H1 (cell line): Measurements from ENCODE around the gene TRIM9. TPM values are rescaled to one million over a fixed set of nuclear protein-coding genes. Genes with fewer than 3 reads are reported as not detected.

ENCODE experiments used
- CTCF ChIA-PET: fragments of 300-600 bp; sonication (Branson Sonifier 250); formaldehyde crosslinking; loops from one replicate; lab custom pipeline; 2021; ENCODE audit not compliant: partially characterized antibody; lab: Charles Lee
- POLR2A ChIA-PET: fragments of 300-600 bp; sonication (Branson Sonifier 250); formaldehyde crosslinking; loops from one replicate; lab custom pipeline; 2021; ENCODE audit warnings: inconsistent platforms; ENCODE audit not compliant: partially characterized antibody; lab: Charles Lee
- DNase-seq, 2 experiments: peaks; one replicate each; pipeline versions ENCODE4 v3.0.0 to v3.0.0-alpha.2; 2010 to 2022; ENCODE audit warnings: low spot score in 2 of 2, low read depth in 1 of 2, mixed read lengths in 1 of 2
- FAIRE-seq: peaks from 2 replicates; lab custom pipeline; 2011; peaks lifted over from hg19 to GRCh38; lab: Jason Lieb, UNC
- H2AFZ ChIP-seq: 2 replicates; pipeline ENCODE4 v1.8.1; 2012; ENCODE audit warnings: low read length, inconsistent platforms
- H2AK5ac ChIP-seq: 2 replicates; pipeline ENCODE4 v1.6.1; 2013; ENCODE audit warnings: low read depth, low read length
- H2BK120ac ChIP-seq: replicated peaks from 2 replicates; pipeline ENCODE3; 2013; ENCODE audit warnings: low read depth, low read length, inconsistent platforms
- H2BK12ac ChIP-seq: 2 replicates; pipeline ENCODE4 v1.6.1; 2013; ENCODE audit warnings: low read depth, low read length
- H2BK15ac ChIP-seq: 2 replicates; pipeline ENCODE4 v1.6.1; 2013; ENCODE audit warnings: low read length
- H2BK20ac ChIP-seq: 2 replicates; pipeline ENCODE4 v1.6.1; 2013; ENCODE audit warnings: low read length
- H2BK5ac ChIP-seq: 2 replicates; pipeline ENCODE4 v1.6.1; 2013; ENCODE audit warnings: low read depth, low read length
- H3K14ac ChIP-seq: 2 replicates; pipeline ENCODE4 v1.6.1; 2013; ENCODE audit warnings: inconsistent platforms; ENCODE audit not compliant: insufficient read length
- H3K18ac ChIP-seq: 2 replicates; pipeline ENCODE4 v1.6.1; 2013; ENCODE audit warnings: low read length; ENCODE audit errors: extremely low read depth
- H3K23ac ChIP-seq: 2 replicates; pipeline ENCODE4 v1.6.1; 2013; ENCODE audit warnings: inconsistent platforms; ENCODE audit not compliant: insufficient read length
- H3K23me2 ChIP-seq: 2 replicates; pipeline ENCODE4 v1.6.1; 2013; ENCODE audit warnings: low read depth, low read length
- H3K27ac ChIP-seq: 2 replicates; pipeline ENCODE4 v1.6.1; 2011; ENCODE audit warnings: low read depth, low read length, inconsistent platforms
- H3K27me3 ChIP-seq, 4 experiments: replicated peaks in 1 of 4; 1 replicate in 1 of 4; 2 replicates in 3 of 4; pipeline versions ENCODE4 v1.6.1 to v1.8.1; 2011 to 2013; ENCODE audit warnings: low read length in 3 of 4, mild to moderate bottlenecking in 3 of 4, inconsistent platforms in 2 of 4, mixed read lengths in 2 of 4, moderate library complexity in 1 of 4; ENCODE audit not compliant: control insufficient read depth in 3 of 4, insufficient read depth in 3 of 4; ENCODE audit errors: extremely low read depth in 1 of 4
- H3K36me3 ChIP-seq, 4 experiments: 2 replicates each; pipeline versions ENCODE4 v1.6.1 to v1.8.1; 2011 to 2013; ENCODE audit warnings: mild to moderate bottlenecking in 4 of 4, low read length in 3 of 4, moderate library complexity in 2 of 4, control low read depth in 1 of 4, inconsistent platforms in 1 of 4; ENCODE audit not compliant: insufficient read depth in 4 of 4, control insufficient read depth in 2 of 4
- H3K4ac ChIP-seq: replicated peaks from 2 replicates; pipeline ENCODE3; 2013; ENCODE audit warnings: low read length, low read depth, mixed read lengths, inconsistent platforms; ENCODE audit not compliant: insufficient read length
- H3K4me1 ChIP-seq, 4 experiments: replicated peaks in 1 of 4; 1 replicate in 1 of 4; 2 replicates in 3 of 4; pipeline versions ENCODE4 v1.6.1 to v1.8.1; 2011 to 2013; ENCODE audit warnings: low read length in 3 of 4, inconsistent platforms in 2 of 4, mixed read lengths in 1 of 4; ENCODE audit not compliant: insufficient read depth in 4 of 4, control insufficient read depth in 3 of 4
- H3K4me2 ChIP-seq, 2 experiments: 2 replicates each; pipeline versions ENCODE4 v1.6.1 to v1.8.1; 2011 to 2013; ENCODE audit warnings: low read depth in 2 of 2, low read length in 2 of 2, control low read depth in 1 of 2, inconsistent platforms in 1 of 2, mild to moderate bottlenecking in 1 of 2; ENCODE audit not compliant: insufficient read depth in 1 of 2
- H3K4me3 ChIP-seq, 4 experiments: fragments of 200-600, 300-600 bp in 1 of 4; sonication (generic), shearing (Covaris generic), sonication (Bioruptor Twin) in 1 of 4; 2 replicates each; pipeline versions ENCODE4 v1.5.1 to v1.8.1; 2011 to 2016; ENCODE audit warnings: low read length in 4 of 4, low read depth in 3 of 4, control low read depth in 2 of 4, inconsistent platforms in 2 of 4, mild to moderate bottlenecking in 2 of 4, mixed read lengths in 1 of 4, moderate library complexity in 1 of 4; ENCODE audit not compliant: insufficient read depth in 2 of 4; ENCODE audit errors: extremely low read depth in 1 of 4
- H3K56ac ChIP-seq: replicated peaks from 2 replicates; pipeline ENCODE3; 2013; ENCODE audit warnings: low read depth, mild to moderate bottlenecking, mixed read lengths, low read length, inconsistent platforms; ENCODE audit not compliant: insufficient read length
- H3K79me1 ChIP-seq: 2 replicates; pipeline ENCODE4 v1.6.1; 2013; ENCODE audit warnings: low read depth, low read length, control low read depth
- H3K79me2 ChIP-seq, 2 experiments: 2 replicates each; pipeline versions ENCODE4 v1.6.1 to v1.8.1; 2012 to 2013; ENCODE audit warnings: low read length in 2 of 2, mild to moderate bottlenecking in 2 of 2, inconsistent platforms in 1 of 2; ENCODE audit not compliant: insufficient read depth in 2 of 2, control insufficient read depth in 1 of 2
- H3K9ac ChIP-seq, 4 experiments: replicated peaks in 1 of 4; 1 replicate in 1 of 4; 2 replicates in 3 of 4; pipeline versions ENCODE4 v1.6.1 to v1.8.1; 2011 to 2013; ENCODE audit warnings: low read depth in 3 of 4, low read length in 3 of 4, control low read depth in 2 of 4, mild to moderate bottlenecking in 2 of 4, moderate library complexity in 2 of 4, inconsistent platforms in 1 of 4; ENCODE audit errors: extremely low read depth in 1 of 4
- H3K9me3 ChIP-seq, 2 experiments: 2 replicates each; pipeline versions ENCODE4 v1.6.1 to v1.8.1; 2012 to 2013; ENCODE audit warnings: mild to moderate bottlenecking in 2 of 2, moderate library complexity in 2 of 2, control low read depth in 1 of 2, inconsistent platforms in 1 of 2, low read depth in 1 of 2, low read length in 1 of 2, mixed read lengths in 1 of 2; ENCODE audit not compliant: insufficient read depth in 2 of 2
- H4K20me1 ChIP-seq, 2 experiments: replicated peaks in 1 of 2; 2 replicates each; pipeline versions ENCODE3 to v1.8.1; 2011 to 2013; ENCODE audit warnings: inconsistent platforms in 2 of 2, low read length in 2 of 2, mild to moderate bottlenecking in 1 of 2; ENCODE audit not compliant: insufficient read depth in 2 of 2, control insufficient read depth in 1 of 2
- H4K5ac ChIP-seq: 2 replicates; pipeline ENCODE4 v1.6.1; 2013; ENCODE audit warnings: low read length, low read depth, mixed read lengths, inconsistent platforms; ENCODE audit not compliant: insufficient read length
- H4K8ac ChIP-seq: 2 replicates; pipeline ENCODE4 v1.8.0; 2013; ENCODE audit warnings: mild to moderate bottlenecking, moderate library complexity, low read length, inconsistent platforms; ENCODE audit not compliant: insufficient read depth; ENCODE audit errors: extremely low read depth
- H4K91ac ChIP-seq: replicated peaks from 2 replicates; pipeline ENCODE3; 2013; ENCODE audit warnings: low read length, mixed read lengths, inconsistent platforms; ENCODE audit not compliant: insufficient read length
- CEBPB ChIP-seq: IDR thresholded peaks from 2 replicates; pipeline ENCODE4 v1.6.1; 2012; ENCODE audit warnings: low read depth, low read length
- CHD1 ChIP-seq: IDR thresholded peaks from 2 replicates; pipeline ENCODE4 v1.6.1; 2012; ENCODE audit warnings: low read depth, low read length, improper control_type of control experiment
- JUND ChIP-seq: IDR thresholded peaks from 2 replicates; pipeline ENCODE4 v1.6.1; 2011; ENCODE audit warnings: mild to moderate bottlenecking, improper control_type of control experiment, low read length
- KDM1A ChIP-seq: fragments of 200-600, 300-600 bp; sonication (generic); IDR thresholded peaks from 2 replicates; pipeline ENCODE4 v1.7.1; 2016; ENCODE audit warnings: mild to moderate bottlenecking, low read length, borderline replicate concordance
- NANOG ChIP-seq: IDR thresholded peaks from 2 replicates; pipeline ENCODE4 v1.6.1; 2011; ENCODE audit warnings: low read length, low read depth, mild to moderate bottlenecking, inconsistent platforms; ENCODE audit not compliant: insufficient read depth, poor library complexity, severe bottlenecking
- RAD21 ChIP-seq, 2 experiments: IDR thresholded peaks in 1 of 2; conservative IDR thresholded peaks in 1 of 2; 2 replicates each; pipeline ENCODE4 v1.6.1; 2011; ENCODE audit warnings: low read depth in 2 of 2, low read length in 2 of 2, improper control_type of control experiment in 1 of 2, inconsistent platforms in 1 of 2, mild to moderate bottlenecking in 1 of 2, moderate library complexity in 1 of 2
- TAF1 ChIP-seq: IDR thresholded peaks from 2 replicates; pipeline ENCODE4 v1.6.1; 2011; ENCODE audit warnings: mild to moderate bottlenecking, low read depth, low read length
- TBP ChIP-seq: IDR thresholded peaks from 2 replicates; pipeline ENCODE4 v1.6.1; 2011; ENCODE audit warnings: low read depth, low read length, improper control_type of control experiment
- TCF12 ChIP-seq: IDR thresholded peaks from 2 replicates; pipeline ENCODE4 v1.6.1; 2011; ENCODE audit warnings: low read depth, mild to moderate bottlenecking, low read length
- USF2 ChIP-seq: IDR thresholded peaks from 2 replicates; pipeline ENCODE4 v1.6.1; 2011; ENCODE audit warnings: low read length, improper control_type of control experiment
- YY1 ChIP-seq: IDR thresholded peaks from 2 replicates; pipeline ENCODE4 v1.6.1; 2011; ENCODE audit warnings: low read depth, mild to moderate bottlenecking, low read length
- WGBS, 2 experiments: shearing (Covaris generic) in 1 of 2; methylation state at CpG; one replicate each; pipeline versions ENCODE4 v1.1.6 to v1.1.7; 2013 to 2015; ENCODE audit warnings: low lambda C conversion rate in 2 of 2, mixed read lengths in 2 of 2, inconsistent platforms in 1 of 2, low coverage in 1 of 2, missing lambda C conversion rate in 1 of 2; ENCODE audit not compliant: insufficient replicate concordance in 2 of 2, insufficient coverage in 1 of 2, insufficient read length in 1 of 2; ENCODE audit errors: extremely low coverage in 1 of 2, missing lambda C conversion rate in 1 of 2; 5-methylcytosine and 5-hydroxymethylcytosine counted together
- polyA plus RNA-seq, 7 experiments: library from polyadenylated mRNA; depleted of rRNA in 3 of 7; stranded (reverse) in 5 of 7; unstranded in 2 of 7; fragments of >200 nt in 5 of 7; fragments of 200-250 nt in 2 of 7; gene quantifications; 1 replicate in 5 of 7; 2 replicates in 1 of 7; 4 replicates in 1 of 7; pipeline versions ENCODE4 v1.2.1 to v1.2.3, GENCODE V29; 2011 to 2013; ENCODE audit warnings: missing spikeins in 2 of 7, mixed read lengths in 2 of 7
- total RNA-seq: library from RNA; stranded (reverse); fragmentation: NEBNext Ultra II Directional; extraction: Animal tissue kit (Norgen Biotek cat#: 25700); gene quantifications from 2 replicates; pipeline ENCODE4 v1.2.1, GENCODE V29; 2021
- TF ChIP-seq, protein P1 (sequence below): IDR thresholded peaks from 2 replicates; pipeline ENCODE4 v1.6.1; 2012; ENCODE audit warnings: low read length, inconsistent platforms

The TRIM9 gene
- total and polyA plus RNA-seq, 2 of the 8 experiments (the other 6 are each of a cell fraction or from before 2014, with no cell fraction given): 2.7 to 5.4 TPM

- POLR2A ChIA-PET: no interaction called here
- no peaks in the 10 kb centered on the region for H3K79me1 ChIP-seq
- CTCF ChIA-PET: no interaction called here
- TF ChIP-seq RAD21 (IDR thresholded peaks at IDR 0.05 in 1 of 2, conservative IDR thresholded peaks at IDR 0.05 in 1 of 2; ENCODE audit: low read depth in 2 of 2, low read length in 2 of 2) (no peak), TBP (no peak), NANOG (no peak), YY1 (no peak), USF2 (no peak), JUND (no peak), CHD1 (no peak), TAF1 (no peak), TCF12 (no peak), CEBPB (no peak), KDM1A (no peak)
- TF ChIP-seq, protein P1, sequence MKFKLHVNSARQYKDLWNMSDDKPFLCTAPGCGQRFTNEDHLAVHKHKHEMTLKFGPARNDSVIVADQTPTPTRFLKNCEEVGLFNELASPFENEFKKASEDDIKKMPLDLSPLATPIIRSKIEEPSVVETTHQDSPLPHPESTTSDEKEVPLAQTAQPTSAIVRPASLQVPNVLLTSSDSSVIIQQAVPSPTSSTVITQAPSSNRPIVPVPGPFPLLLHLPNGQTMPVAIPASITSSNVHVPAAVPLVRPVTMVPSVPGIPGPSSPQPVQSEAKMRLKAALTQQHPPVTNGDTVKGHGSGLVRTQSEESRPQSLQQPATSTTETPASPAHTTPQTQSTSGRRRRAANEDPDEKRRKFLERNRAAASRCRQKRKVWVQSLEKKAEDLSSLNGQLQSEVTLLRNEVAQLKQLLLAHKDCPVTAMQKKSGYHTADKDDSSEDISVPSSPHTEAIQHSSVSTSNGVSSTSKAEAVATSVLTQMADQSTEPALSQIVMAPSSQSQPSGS: no peak
Observed at GRCh38 chr14:51006781-51007211, 88.1 kb downstream of the TRIM9 start.

More at GRCh38 chr14:51006781-51007211, 88.1 kb downstream of the TRIM9 start:
- no peak overlapping the region for H3K14ac ChIP-seq
- no peak overlapping the region for H3K23ac ChIP-seq
- no peak overlapping the region for H2BK120ac ChIP-seq
- H3K9ac ChIP-seq: no peak overlapping the region
- no peak overlapping the region for H4K91ac ChIP-seq
- no peak overlapping the region for H3K27ac ChIP-seq
- no peak overlapping the region for H3K4me3 ChIP-seq
- H3K9me3 ChIP-seq: no peaks in the 10 kb centered on the region
- no peaks in the 10 kb centered on the region; a peak in 1 of 7 replicates for H3K4me1 ChIP-seq
- DNase-seq (no peak), FAIRE-seq (no peak)
- no peak overlapping the region for H2BK12ac ChIP-seq
- WGBS, 2 experiments: 88% methylated on average over 4 of the region's 4 CpGs; no CpG with 5 or more reads in 1 of the 2 experiments
- no peak overlapping the region for H2AFZ ChIP-seq
- H3K27me3 ChIP-seq: no peaks in the 10 kb centered on the region
- H3K23me2 ChIP-seq: no peaks in the 10 kb centered on the region
- H3K56ac ChIP-seq: no peak overlapping the region
- H4K20me1 ChIP-seq: no peaks in the 10 kb centered on the region
- H2AK5ac ChIP-seq: no peak overlapping the region
- no peak overlapping the region for H4K8ac ChIP-seq
- no peak overlapping the region for H2BK20ac ChIP-seq
- H3K79me2 ChIP-seq: no peaks in the 10 kb centered on the region
- H3K18ac ChIP-seq: no peak overlapping the region
- H3K4ac ChIP-seq: no peak overlapping the region
- H3K4me2 ChIP-seq: no peak overlapping the region
- H2BK15ac ChIP-seq: no peak overlapping the region
- no peak overlapping the region for H2BK5ac ChIP-seq
- H3K36me3 ChIP-seq: no peaks in the 10 kb centered on the region
- H4K5ac ChIP-seq: no peak overlapping the region
